ENCODE data around the gene MYO1F. TPM values are rescaled to one million over a fixed set of nuclear protein-coding genes. Genes with fewer than 3 reads are reported as not detected.

Gene MYO1F
- total and polyA plus RNA-seq, 10 of the 15 experiments (the other 5 are each of a cell fraction or from before 2014, with no cell fraction given), result 3.5 to 49.4 (median 31.3) TPM

Other genes with a start within 250 kb of the MYO1F start
Only the 7 nearest of the 11 such genes appear.
- 127 and 175 TPM in 2 replicates for gene HNRNPM, start 132.5 kb downstream of the MYO1F start, total RNA-seq (2014; rRNA removed)
- gene HNRNPM, start 132.5 kb downstream of the MYO1F start, total RNA-seq (2014; rRNA removed; fragmentation: Illumina TruSeq; extraction: Trizol), result 146 and 155 TPM in 2 replicates
- gene HNRNPM, start 132.5 kb downstream of the MYO1F start, total RNA-seq (2021), result 314 and 339 TPM in 2 replicates
- gene HNRNPM, start 132.5 kb downstream of the MYO1F start, polyA plus RNA-seq (2011; rRNA removed), result 131 and 134 TPM in 2 replicates
- 233 and 245 TPM in 2 replicates for gene HNRNPM, start 132.5 kb downstream of the MYO1F start, polyA plus RNA-seq (2014; fragmentation: Illumina TruSeq; extraction: Trizol)
- 10 to 100 TPM; 14.3 to 35.9 TPM for gene HNRNPM, start 132.5 kb downstream of the MYO1F start, polyA plus RNA-seq (2014; fragmentation: Nextera tagmentation; extraction: Ambion mirVana)
- gene HNRNPM, start 132.5 kb downstream of the MYO1F start, polyA plus RNA-seq (2014; rRNA removed), result 220 and 260 TPM in 2 replicates
- 100 to 1,000 TPM; 374 to 415 TPM for gene HNRNPM, start 132.5 kb downstream of the MYO1F start, polyA plus RNA-seq (2016; fragmentation: Nextera tagmentation; extraction: Ambion mirVana)
- gene PRAM1, start 74.8 kb downstream of the MYO1F start, total RNA-seq (2014; rRNA removed), result not detected in 2 replicates
- gene PRAM1, start 74.8 kb downstream of the MYO1F start, total RNA-seq (2014; rRNA removed; fragmentation: Illumina TruSeq; extraction: Trizol), result not detected in 2 replicates
- 0.08 TPM in 1 of 2 replicates, not detected in the other for gene PRAM1, start 74.8 kb downstream of the MYO1F start, total RNA-seq (2021)
- not detected in 2 replicates for gene PRAM1, start 74.8 kb downstream of the MYO1F start, polyA plus RNA-seq (2011; rRNA removed)
- 0.03 TPM in 1 of 2 replicates, not detected in the other for gene PRAM1, start 74.8 kb downstream of the MYO1F start, polyA plus RNA-seq (2014; fragmentation: Illumina TruSeq; extraction: Trizol)
- not detected for gene PRAM1, start 74.8 kb downstream of the MYO1F start, polyA plus RNA-seq (2014; fragmentation: Nextera tagmentation; extraction: Ambion mirVana)
- gene PRAM1, start 74.8 kb downstream of the MYO1F start, polyA plus RNA-seq (2014; rRNA removed), result 0.08 and 0.49 TPM in 2 replicates
- gene PRAM1, start 74.8 kb downstream of the MYO1F start, polyA plus RNA-seq (2016; fragmentation: Nextera tagmentation; extraction: Ambion mirVana), result not detected
- 4.4 and 5.3 TPM in 2 replicates for gene ZNF414, start 63.3 kb downstream of the MYO1F start, total RNA-seq (2014; rRNA removed)
- gene ZNF414, start 63.3 kb downstream of the MYO1F start, total RNA-seq (2014; rRNA removed; fragmentation: Illumina TruSeq; extraction: Trizol), result 0.45 and 0.92 TPM in 2 replicates
- gene ZNF414, start 63.3 kb downstream of the MYO1F start, total RNA-seq (2021), result 23.7 and 26.4 TPM in 2 replicates
- 0.26 and 1.9 TPM in 2 replicates for gene ZNF414, start 63.3 kb downstream of the MYO1F start, polyA plus RNA-seq (2011; rRNA removed)
- gene ZNF414, start 63.3 kb downstream of the MYO1F start, polyA plus RNA-seq (2014; fragmentation: Illumina TruSeq; extraction: Trizol), result 0.94 TPM in 1 of 2 replicates, not detected in the other
- gene ZNF414, start 63.3 kb downstream of the MYO1F start, polyA plus RNA-seq (2014; fragmentation: Nextera tagmentation; extraction: Ambion mirVana), result under 1 TPM in 1 of 2 experiments, not detected in 1; 0.16 TPM
- gene ZNF414, start 63.3 kb downstream of the MYO1F start, polyA plus RNA-seq (2014; rRNA removed), result 12.5 and 24.5 TPM in 2 replicates
- gene ZNF414, start 63.3 kb downstream of the MYO1F start, polyA plus RNA-seq (2016; fragmentation: Nextera tagmentation; extraction: Ambion mirVana), result 10 to 100 TPM in 1 of 2 experiments, 1 to 10 TPM in 1; 5.7 to 12.1 TPM
- 0.68 TPM in 1 of 2 replicates, not detected in the other for gene ADAMTS10, start 33.3 kb upstream of the MYO1F start, total RNA-seq (2014; rRNA removed)
- gene ADAMTS10, start 33.3 kb upstream of the MYO1F start, total RNA-seq (2014; rRNA removed; fragmentation: Illumina TruSeq; extraction: Trizol), result 0.09 and 0.13 TPM in 2 replicates
- 0.45 and 0.59 TPM in 2 replicates for gene ADAMTS10, start 33.3 kb upstream of the MYO1F start, total RNA-seq (2021)
- 2.1 and 2.5 TPM in 2 replicates for gene ADAMTS10, start 33.3 kb upstream of the MYO1F start, polyA plus RNA-seq (2011; rRNA removed)
- gene ADAMTS10, start 33.3 kb upstream of the MYO1F start, polyA plus RNA-seq (2014; fragmentation: Illumina TruSeq; extraction: Trizol), result 0.01 TPM in 1 of 2 replicates, not detected in the other
- gene ADAMTS10, start 33.3 kb upstream of the MYO1F start, polyA plus RNA-seq (2014; fragmentation: Nextera tagmentation; extraction: Ambion mirVana), result not detected
- 0.20 and 0.42 TPM in 2 replicates for gene ADAMTS10, start 33.3 kb upstream of the MYO1F start, polyA plus RNA-seq (2014; rRNA removed)
- gene ADAMTS10, start 33.3 kb upstream of the MYO1F start, polyA plus RNA-seq (2016; fragmentation: Nextera tagmentation; extraction: Ambion mirVana), result under 1 TPM in 1 of 2 experiments, not detected in 1; 0.15 TPM
- not detected in 2 replicates for gene NFILZ, start 53.2 kb upstream of the MYO1F start, total RNA-seq (2014; rRNA removed)
- not detected in 2 replicates for gene NFILZ, start 53.2 kb upstream of the MYO1F start, total RNA-seq (2014; rRNA removed; fragmentation: Illumina TruSeq; extraction: Trizol)
- not detected in 2 replicates for gene NFILZ, start 53.2 kb upstream of the MYO1F start, total RNA-seq (2021)
- gene NFILZ, start 53.2 kb upstream of the MYO1F start, polyA plus RNA-seq (2011; rRNA removed), result not detected in 2 replicates
- not detected in 2 replicates for gene NFILZ, start 53.2 kb upstream of the MYO1F start, polyA plus RNA-seq (2014; fragmentation: Illumina TruSeq; extraction: Trizol)
- gene NFILZ, start 53.2 kb upstream of the MYO1F start, polyA plus RNA-seq (2014; fragmentation: Nextera tagmentation; extraction: Ambion mirVana), result not detected
- not detected in 2 replicates for gene NFILZ, start 53.2 kb upstream of the MYO1F start, polyA plus RNA-seq (2014; rRNA removed)
- not detected for gene NFILZ, start 53.2 kb upstream of the MYO1F start, polyA plus RNA-seq (2016; fragmentation: Nextera tagmentation; extraction: Ambion mirVana)
- gene ACTL9, start 121.4 kb upstream of the MYO1F start, total RNA-seq (2014; rRNA removed), result not detected in 2 replicates
- gene ACTL9, start 121.4 kb upstream of the MYO1F start, total RNA-seq (2014; rRNA removed; fragmentation: Illumina TruSeq; extraction: Trizol), result not detected in 2 replicates
- not detected in 2 replicates for gene ACTL9, start 121.4 kb upstream of the MYO1F start, total RNA-seq (2021)
- not detected in 2 replicates for gene ACTL9, start 121.4 kb upstream of the MYO1F start, polyA plus RNA-seq (2011; rRNA removed)
- not detected in 2 replicates for gene ACTL9, start 121.4 kb upstream of the MYO1F start, polyA plus RNA-seq (2014; fragmentation: Illumina TruSeq; extraction: Trizol)
- gene ACTL9, start 121.4 kb upstream of the MYO1F start, polyA plus RNA-seq (2014; fragmentation: Nextera tagmentation; extraction: Ambion mirVana), result not detected
- gene ACTL9, start 121.4 kb upstream of the MYO1F start, polyA plus RNA-seq (2014; rRNA removed), result not detected in 2 replicates
- gene ACTL9, start 121.4 kb upstream of the MYO1F start, polyA plus RNA-seq (2016; fragmentation: Nextera tagmentation; extraction: Ambion mirVana), result not detected
- gene OR2Z1, start 144.2 kb upstream of the MYO1F start, total RNA-seq (2014; rRNA removed), result not detected in 2 replicates
- not detected in 2 replicates for gene OR2Z1, start 144.2 kb upstream of the MYO1F start, total RNA-seq (2014; rRNA removed; fragmentation: Illumina TruSeq; extraction: Trizol)
- not detected in 2 replicates for gene OR2Z1, start 144.2 kb upstream of the MYO1F start, total RNA-seq (2021)
- not detected in 2 replicates for gene OR2Z1, start 144.2 kb upstream of the MYO1F start, polyA plus RNA-seq (2011; rRNA removed)
- not detected in 2 replicates for gene OR2Z1, start 144.2 kb upstream of the MYO1F start, polyA plus RNA-seq (2014; fragmentation: Illumina TruSeq; extraction: Trizol)
- gene OR2Z1, start 144.2 kb upstream of the MYO1F start, polyA plus RNA-seq (2014; fragmentation: Nextera tagmentation; extraction: Ambion mirVana), result not detected
- gene OR2Z1, start 144.2 kb upstream of the MYO1F start, polyA plus RNA-seq (2014; rRNA removed), result not detected in 2 replicates
- not detected for gene OR2Z1, start 144.2 kb upstream of the MYO1F start, polyA plus RNA-seq (2016; fragmentation: Nextera tagmentation; extraction: Ambion mirVana)